SK-N-MC (cell line): ENCODE measurements around the gene CAMK2A.

ENCODE experiments used
- DNase-seq: peaks from one replicate; pipeline ENCODE4 v3.0.0-alpha.2; 2011; ENCODE audit warnings: low read depth, low spot score
- H3K27ac ChIP-seq: fragments of 200-600 bp; sonication (generic); 2 replicates; pipeline ENCODE4 v1.5.1; 2016; ENCODE audit warnings: mixed run types
- H3K36me3 ChIP-seq: fragments of 200-600 bp; sonication (generic); 2 replicates; pipeline ENCODE4 v1.6.1; 2017; ENCODE audit warnings: antibody characterized with exemption, low read length, mixed read lengths; ENCODE audit not compliant: insufficient read depth
- H3K4me3 ChIP-seq: fragments of 200-600 bp; sonication (generic); 2 replicates; pipeline ENCODE4 v1.5.1; 2016
- H3K9ac ChIP-seq: fragments of 200-600 bp; sonication (generic); 2 replicates; pipeline ENCODE4 v1.8.0; 2017; ENCODE audit warnings: mixed run types, mixed read lengths; ENCODE audit not compliant: insufficient read length
- H3K9me3 ChIP-seq: fragments of 200-600 bp; sonication (generic); 2 replicates; pipeline ENCODE4 v1.6.1; 2017; ENCODE audit warnings: low read depth, mild to moderate bottlenecking, antibody characterized with exemption, low read length, moderate library complexity, mixed read lengths
- EZH2 ChIP-seq: fragments of 200-600 bp; sonication (generic); IDR thresholded peaks from one replicate; pipeline ENCODE4 v1.6.1; 2017; ENCODE audit warnings: antibody characterized with exemption
- FOXP2 ChIP-seq: optimal IDR thresholded peaks from 2 replicates; pipeline ENCODE3; 2011; ENCODE audit warnings: mild to moderate bottlenecking, moderate library complexity; ENCODE audit not compliant: insufficient read depth; ENCODE audit errors: extremely low read length, control extremely low read depth
- POLR2AphosphoS5 ChIP-seq: IDR thresholded peaks from 2 replicates; pipeline ENCODE4 v1.6.1; 2012; ENCODE audit warnings: mild to moderate bottlenecking, low read depth, low read length, borderline replicate concordance

CAMK2A gene

DNA sequence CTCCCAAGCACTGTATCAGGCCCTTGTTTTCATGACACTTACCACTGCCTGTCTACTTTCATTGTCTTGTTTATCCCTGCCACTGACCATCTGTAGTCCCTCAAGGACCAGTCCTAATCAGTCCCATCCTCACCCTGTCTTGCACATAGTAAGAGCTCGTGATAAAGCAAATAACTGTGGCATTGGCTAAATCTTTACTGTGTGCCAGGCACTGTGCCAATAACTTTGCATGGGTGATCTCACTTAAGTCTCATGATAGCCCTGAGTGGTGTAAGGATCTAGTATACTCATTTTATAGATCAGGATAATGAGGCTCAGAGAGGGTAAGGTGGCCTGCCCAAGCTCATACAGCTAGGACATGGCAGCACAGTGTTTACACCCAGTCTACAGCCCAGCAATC, 117.4 kb downstream of the CAMK2A start:
- H3K4me3 ChIP-seq = no peak overlapping the region
- no peak for DNase-seq
- no peak for TF ChIP-seq POLR2AphosphoS5
- TF ChIP-seq FOXP2 = no peak
- TF ChIP-seq EZH2 = no peak

More for the DNA sequence above, 117.4 kb downstream of the CAMK2A start:
- no peaks in the 10 kb centered on the region for H3K36me3 ChIP-seq
- H3K27ac ChIP-seq = no peak overlapping the region
- H3K9me3 ChIP-seq = no peaks in the 10 kb centered on the region
- no peak overlapping the region for H3K9ac ChIP-seq
